GM12801 (cell line): ENCODE results near the gene POU2AF1.

Experiments
- CTCF ChIP-seq: IDR thresholded peaks from one replicate; pipeline ENCODE4 v1.5.1; 2011; ENCODE audit warnings: control low read depth; ENCODE audit not compliant: insufficient read length; ENCODE audit errors: extremely low read depth

Gene POU2AF1

GRCh38 chr11:111302298-111302697 lies 76.8 kb downstream of the POU2AF1 start:
- no peak for TF ChIP-seq CTCF
